HG03103 (cell line): Measurements from ENCODE around the gene TSC2.

Source experiments
- ATAC-seq: cut with Tn5 transposase; IDR thresholded peaks from one replicate; pipeline ENCODE4 v1.9.1; 2021; ENCODE audit warnings: low read depth; ENCODE audit not compliant: unreplicated experiment

TSC2 gene

DNA sequence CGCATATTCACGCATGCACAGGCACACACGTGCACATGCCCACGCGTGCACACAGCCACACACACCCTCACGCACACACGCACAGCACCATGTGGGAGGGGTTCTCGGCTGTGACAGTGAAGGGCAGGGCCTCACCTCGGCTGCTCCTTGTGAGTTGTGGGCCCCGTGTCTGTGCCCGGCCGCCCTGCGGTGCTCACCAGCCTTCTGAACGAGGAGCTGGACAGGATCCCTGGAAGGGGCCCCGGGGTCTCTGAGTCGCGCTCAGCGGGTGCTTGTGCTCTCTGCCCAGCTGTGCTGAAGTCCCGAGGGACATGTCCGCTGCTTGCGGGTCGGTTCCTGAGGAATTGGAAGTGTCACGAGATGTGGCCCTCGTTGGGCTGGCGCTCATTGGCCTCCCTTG, 16.1 kb downstream of the TSC2 start:
- ATAC-seq: no peak

DNA sequence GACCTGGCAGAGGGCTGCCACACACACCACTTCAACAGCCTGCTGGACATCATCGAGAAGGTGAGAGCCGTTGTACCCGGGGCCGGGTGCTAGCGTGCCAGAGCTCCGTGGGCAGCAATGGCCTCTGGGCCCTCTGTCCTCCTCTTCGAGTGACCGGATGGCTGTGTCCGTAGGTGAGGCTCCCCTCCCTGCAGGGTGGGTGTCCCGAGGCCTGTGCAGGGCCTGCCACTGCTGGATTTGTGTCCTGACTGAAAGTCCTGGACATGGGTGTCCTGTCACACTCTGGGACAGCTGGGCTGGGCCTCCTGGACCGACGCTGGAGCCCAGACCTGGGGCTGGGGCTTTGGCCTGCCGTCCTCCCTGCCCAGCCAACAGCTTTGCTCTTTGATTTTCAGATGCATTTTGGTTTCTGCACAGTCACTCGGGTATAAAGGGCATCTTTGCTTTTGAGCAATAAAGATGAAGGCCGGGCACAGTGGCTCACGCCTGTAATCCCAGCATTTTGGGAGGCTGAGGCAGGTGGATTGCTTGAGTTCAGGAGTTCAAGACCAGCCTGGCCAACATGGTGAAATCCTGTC, 16.7 kb downstream of the TSC2 start:
- ATAC-seq: no peak

DNA sequence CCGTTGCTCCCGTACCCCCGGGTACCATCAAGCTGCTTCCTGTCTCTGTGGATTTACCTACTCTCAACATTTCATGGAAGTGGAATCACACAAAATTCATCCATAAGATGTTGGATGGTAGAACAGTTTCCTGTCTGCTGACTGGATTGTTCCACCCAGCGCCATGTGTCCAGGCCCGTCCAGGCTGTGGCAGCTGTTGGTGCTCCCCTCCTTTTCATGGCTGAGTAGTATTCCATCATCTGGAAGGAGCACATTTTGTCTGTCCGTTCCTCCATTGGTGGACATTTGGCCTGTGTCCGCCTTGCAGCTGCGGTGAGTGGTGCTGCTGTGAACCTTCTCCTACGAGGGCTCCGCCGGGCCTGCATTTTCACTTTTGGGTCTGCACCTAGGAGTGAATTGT, 18.4 kb downstream of the TSC2 start:
- no peak for ATAC-seq

DNA sequence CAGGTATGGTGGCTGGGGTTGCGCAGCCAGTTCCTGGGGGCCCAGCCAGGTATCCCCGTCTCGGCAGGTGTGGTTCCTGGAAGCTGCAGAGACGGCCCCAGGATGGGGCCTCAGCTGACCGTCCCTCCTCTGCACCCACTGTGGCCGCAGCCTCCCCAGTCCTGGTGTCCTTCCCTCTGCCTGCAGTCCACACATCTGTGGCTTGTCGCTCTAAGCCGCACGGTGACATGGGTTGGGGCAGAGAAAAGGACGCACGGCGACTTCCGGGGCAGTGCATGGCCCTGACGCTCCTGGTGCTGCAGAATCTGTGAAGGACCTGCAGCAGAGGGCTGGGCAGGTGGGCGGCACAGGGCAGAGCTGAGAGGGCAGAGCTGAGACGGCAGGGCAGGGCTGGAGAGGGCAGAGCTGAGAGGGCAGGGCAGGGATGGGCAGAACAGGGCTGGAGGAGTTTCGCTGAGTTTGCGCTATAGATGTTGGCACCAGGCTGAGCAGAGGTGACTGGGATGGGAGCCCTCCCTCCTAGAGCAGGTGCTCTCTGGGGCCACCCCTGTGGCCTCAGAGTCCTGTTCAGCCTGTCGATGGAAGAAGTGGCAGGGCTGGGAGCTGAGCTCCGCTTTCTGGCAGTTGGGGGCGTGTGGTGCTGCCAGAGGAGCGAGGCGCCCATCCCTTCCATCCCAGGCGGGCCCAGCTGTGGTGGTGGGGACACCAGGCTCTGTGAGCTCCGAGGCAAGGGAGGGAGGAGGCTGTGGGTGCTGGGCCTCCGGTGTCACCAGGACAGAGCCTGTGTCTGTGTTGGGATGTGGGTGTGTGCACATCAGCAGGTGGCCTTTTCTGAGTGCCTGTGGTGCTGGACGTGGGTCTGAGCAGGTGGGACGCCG, 23.0 kb downstream of the TSC2 start:
- no peak for ATAC-seq

DNA sequence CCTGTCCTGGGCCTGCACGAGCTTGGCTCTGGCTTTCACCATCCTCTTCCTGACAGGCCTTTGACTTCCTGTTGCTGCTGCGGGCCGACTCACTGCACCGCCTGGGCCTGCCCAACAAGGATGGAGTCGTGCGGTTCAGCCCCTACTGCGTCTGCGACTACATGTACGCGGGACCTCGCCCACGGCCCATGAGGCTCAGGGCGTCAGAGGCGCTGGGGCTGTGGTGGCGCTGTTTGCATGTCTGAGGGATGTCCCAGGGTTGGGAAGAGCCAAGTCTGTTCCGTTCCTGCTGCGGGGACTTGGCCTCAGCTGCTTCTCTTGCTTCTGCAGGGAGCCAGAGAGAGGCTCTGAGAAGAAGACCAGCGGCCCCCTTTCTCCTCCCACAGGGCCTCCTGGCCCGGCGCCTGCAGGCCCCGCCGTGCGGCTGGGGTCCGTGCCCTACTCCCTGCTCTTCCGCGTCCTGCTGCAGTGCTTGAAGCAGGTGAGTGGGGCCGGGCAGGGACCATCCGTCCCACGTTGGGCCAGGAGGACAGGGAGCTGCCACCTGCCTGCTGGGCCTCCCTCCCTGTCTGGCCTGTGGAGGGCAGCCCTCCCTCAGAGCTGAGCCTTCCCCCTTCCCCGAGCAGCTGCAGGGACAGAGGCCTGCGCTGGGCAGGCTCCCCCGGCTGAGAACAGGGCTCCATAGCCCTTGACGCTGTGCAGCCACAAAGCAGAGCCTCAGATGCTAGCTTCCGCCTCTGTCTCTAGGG, 23.8 kb downstream of the TSC2 start:
- no peak for ATAC-seq

DNA sequence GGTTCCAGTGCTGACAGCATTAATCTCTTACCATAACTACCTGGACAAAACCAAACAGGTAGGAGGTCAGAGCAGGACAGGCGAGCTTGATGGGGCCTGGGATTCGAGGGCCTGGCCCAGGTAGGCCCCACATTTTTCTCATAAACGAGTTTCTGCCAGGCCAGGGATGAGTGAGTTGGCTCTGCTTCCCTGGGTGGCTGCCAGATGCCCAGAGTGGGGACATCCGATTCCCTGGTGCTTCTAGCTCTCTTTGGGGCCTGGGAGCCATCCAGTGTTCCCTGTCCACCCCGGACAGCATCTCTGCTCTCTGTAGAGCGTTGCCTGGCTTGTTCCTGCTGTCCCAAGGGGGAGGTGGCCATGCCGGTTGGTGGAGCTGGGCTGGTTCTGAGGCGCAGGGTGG, 25.1 kb downstream of the TSC2 start:
- ATAC-seq: no peak

DNA sequence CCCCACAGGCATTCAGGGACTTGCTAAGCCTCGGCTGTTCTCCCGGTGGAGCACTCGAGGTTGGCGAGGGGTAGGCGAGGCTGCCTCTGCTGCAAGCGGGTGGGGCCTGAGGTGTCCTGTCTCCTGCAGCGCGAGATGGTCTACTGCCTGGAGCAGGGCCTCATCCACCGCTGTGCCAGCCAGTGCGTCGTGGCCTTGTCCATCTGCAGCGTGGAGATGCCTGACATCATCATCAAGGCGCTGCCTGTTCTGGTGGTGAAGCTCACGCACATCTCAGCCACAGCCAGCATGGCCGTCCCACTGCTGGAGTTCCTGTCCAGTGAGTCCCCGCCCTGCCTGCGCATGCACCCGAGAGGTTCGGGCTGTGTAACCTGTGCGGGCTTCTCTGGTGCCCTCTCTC, 26.3 kb downstream of the TSC2 start:
- ATAC-seq: no peak

DNA sequence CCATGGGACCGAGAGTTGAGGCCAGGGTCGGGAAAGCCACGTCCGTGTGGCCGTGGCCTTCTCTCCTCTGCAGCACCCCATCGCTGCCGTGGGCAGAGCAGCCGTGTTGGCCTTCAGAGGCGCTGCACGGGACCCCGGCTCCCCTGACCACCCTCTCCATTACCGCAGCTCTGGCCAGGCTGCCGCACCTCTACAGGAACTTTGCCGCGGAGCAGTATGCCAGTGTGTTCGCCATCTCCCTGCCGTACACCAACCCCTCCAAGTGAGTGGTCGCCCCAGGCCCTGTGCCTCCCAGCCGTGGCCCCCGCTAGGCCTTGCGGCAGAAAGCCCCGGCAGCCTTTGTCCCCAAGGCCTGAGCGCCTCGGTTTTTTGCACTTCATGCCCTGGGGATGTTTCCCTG, 27.8 kb downstream of the TSC2 start:
- ATAC-seq: no peak

DNA sequence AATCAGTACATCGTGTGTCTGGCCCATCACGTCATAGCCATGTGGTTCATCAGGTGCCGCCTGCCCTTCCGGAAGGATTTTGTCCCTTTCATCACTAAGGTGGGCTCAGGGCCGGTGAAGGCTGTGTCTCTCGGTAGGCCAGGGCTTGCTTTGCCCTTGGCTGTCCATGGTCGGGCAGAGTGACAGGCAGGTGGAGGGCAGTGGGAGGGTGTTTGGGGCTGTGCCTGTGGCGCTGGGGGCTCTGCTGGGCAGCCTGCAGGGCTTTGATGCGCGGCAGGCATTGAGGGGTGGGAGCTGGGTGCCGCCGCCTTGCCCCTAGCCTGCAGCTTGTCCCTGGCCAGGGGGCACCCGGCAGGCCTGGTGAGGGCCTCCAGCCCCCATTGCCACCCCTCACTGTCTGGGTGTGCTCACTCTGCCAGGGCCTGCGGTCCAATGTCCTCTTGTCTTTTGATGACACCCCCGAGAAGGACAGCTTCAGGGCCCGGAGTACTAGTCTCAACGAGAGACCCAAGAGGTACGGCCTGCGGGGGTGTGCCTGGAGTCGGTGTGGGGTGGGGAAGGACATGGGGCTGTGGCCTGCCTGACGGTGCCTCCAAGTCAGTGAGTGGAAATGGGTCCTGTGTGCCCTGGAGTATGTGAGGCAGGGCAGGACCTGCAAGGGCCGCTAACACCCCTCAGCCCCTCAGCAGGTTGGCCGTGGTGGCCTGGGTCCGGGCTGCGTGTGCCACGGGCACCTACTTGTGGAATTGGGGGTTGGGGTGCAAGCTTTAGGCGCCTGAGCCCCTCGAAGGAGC, 28.5 kb downstream of the TSC2 start:
- no peak for ATAC-seq

DNA sequence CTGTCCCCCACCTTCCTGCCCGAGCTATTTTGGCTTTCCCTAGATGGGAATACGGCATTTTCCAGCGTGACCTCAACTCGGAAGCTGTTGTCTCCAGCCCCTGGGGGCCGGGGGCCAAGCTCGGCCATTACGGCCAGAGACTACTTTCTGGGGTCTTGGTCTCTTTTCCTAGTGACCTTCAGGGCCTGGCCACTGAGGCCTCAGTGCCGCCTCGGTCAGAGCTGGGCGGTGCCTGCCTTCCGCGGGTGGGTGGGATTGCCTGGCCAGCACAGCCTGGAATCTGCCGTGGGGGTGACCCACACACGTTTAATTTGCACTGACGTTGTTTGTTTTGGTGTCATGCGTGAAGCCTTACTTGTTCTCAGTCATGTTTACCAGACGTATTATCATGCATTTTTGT, 29.2 kb downstream of the TSC2 start:
- ATAC-seq: no peak

DNA sequence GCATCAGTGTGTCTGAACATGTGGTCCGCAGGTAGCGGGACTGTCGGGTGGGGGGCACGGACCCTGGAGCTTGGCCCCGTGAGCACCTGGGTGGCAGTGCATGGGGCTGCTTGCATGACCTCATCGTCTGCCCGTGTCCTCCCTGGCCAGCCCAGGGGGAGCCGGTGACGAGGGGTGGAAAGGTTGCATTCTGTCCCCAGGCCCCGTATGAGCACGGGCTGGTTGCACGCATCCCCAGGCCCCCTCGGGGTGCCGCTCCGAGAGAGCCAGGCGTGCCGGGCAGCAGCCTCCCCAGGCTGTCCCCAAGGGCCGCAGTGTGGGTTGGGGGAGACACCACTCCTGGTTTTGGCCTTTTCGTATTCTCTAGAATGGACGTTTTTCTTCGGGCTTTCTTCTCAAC, 29.9 kb downstream of the TSC2 start:
- ATAC-seq: no peak

DNA sequence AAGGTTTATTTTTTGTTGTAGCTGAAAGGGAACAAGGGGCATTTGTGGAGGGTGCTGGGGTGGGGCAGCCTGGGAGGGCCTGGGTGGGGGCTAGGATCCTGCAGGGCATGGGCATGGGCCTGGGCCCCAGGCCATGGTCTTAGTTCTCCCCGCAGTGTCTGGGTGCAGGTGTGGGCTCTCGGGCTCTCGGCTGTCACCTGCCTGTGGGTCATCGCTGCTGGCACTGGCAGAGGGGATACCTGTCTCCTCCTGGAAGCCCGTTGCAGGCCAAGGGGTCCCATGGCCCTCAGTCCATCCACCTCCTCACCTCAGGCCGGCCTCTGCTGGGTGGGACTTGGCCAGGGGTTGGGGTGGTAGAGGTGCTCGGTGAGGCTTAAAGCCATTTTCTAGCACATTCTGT, 30.3 kb downstream of the TSC2 start:
- no peak for ATAC-seq

DNA sequence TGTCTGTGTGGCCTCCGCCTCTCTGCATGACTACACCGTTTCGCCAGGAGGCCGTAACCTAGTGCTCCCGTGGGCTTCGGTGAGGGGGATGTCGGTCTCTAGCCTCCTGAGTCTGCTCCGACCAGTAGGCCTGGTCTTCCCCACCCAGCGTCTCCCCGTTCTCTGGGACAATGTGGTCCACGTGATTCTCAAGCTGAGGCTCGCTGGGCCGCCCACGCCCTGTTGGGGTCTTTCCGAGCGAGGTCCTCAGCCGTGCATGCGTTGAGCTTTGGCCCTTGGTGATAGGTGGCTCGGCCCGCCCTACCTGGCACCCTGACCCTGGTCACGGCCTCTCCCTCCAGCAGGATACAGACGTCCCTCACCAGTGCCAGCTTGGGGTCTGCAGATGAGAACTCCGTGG, 30.9 kb downstream of the TSC2 start:
- ATAC-seq: no peak

DNA sequence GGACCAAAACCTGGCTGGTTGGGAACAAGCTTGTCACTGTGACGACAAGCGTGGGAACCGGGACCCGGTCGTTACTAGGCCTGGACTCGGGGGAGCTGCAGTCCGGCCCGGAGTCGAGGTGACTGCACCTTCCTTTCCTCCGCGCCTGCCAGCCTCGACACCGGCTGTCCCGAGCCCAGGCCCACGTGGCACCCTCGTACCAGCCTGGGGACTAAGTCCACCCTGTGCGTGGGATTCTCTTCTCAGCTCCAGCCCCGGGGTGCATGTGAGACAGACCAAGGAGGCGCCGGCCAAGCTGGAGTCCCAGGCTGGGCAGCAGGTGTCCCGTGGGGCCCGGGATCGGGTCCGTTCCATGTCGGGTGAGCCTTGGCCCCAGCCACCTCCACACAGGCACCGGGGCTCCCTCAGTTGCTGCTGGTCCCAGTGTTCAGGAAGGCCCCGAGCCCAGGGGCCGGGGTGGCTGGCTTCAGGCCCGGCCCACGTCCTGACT, 31.6 kb downstream of the TSC2 start:
- ATAC-seq: no peak

DNA sequence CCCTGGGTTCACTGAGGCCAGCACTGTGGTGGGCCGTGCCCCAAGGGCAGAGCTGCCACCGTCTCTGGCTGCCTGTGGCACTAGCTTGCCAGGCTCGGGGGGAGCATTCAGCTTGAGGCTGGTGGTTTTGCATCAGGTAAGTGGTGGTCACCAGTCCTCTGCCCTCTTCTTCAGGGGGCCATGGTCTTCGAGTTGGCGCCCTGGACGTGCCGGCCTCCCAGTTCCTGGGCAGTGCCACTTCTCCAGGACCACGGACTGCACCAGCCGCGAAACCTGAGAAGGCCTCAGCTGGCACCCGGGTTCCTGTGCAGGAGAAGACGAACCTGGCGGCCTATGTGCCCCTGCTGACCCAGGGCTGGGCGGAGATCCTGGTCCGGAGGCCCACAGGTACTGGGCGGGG, 32.2 kb downstream of the TSC2 start:
- no peak for ATAC-seq

DNA sequence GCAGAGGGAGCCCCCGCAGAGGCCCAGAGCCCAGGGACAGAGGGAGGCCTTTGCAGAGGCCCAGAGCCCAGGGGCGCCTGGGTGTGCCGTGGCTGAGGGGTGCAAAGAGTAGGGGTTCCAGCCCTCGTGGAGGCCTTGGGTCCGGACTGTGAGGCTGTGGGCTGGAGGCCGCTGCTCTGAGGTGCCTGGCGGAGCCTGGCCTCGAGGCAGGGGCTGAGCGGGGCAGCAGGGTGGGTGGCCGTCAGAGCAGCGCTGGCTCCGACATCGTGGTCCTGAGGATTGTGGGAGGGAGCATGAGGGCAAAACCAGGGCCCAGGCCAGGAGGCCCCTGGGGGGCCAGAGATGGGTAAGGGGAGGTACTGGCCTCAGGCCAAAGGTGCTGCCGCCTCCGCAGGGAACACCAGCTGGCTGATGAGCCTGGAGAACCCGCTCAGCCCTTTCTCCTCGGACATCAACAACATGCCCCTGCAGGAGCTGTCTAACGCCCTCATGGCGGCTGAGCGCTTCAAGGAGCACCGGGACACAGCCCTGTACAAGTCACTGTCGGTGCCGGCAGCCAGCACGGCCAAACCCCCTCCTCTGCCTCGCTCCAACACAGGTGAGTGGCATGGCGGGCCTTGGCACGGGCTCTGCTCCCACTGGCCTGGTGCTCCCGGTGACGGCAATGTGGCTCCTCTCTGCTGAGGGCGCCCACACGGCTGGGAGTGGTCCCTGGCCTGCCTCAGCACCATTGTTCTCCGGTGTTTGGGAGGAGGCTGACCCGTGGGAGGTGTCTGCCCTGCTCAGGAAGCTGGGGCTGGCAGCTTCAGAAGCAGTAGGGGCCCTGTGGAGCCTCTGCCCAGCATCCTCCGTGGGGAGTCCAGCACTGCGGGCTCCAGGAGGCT, 33.7 kb downstream of the TSC2 start:
- ATAC-seq: no peak

DNA sequence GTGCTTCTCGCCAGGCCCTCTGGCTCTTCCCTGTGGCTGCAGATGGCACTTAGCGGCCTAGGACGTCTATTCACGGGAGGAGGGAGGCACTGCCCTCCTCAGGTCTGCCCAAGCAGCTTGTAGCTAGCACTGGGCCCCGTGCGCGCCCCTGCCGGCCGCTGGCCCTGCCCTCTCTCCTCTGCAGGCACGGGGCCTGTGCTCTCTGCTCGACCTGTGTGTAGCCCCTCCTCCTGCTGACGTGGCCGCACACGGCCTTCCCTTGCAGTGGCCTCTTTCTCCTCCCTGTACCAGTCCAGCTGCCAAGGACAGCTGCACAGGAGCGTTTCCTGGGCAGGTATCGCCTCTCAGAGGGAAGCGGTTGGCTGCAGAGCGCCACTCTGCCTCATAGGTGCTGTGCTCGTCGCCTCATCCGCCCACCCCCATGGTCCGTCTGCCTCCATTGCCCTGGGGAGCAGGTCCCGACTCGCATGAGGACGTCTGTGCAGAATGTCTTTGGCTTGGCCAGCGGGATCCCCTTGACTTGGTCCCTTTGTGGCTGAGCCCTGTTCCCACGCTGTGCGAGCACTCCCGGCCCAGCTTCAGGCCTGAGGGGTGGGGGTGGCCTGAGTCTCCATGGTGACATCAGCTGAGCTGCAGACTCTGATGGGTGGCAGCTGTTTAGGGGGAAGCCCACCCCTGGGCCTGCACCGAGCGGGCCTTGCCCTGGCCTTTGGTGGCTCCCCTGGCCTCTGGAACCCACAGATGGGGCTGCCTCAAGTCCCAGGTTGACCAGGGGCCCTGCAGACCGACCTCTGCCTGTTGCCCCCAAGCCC, 34.6 kb downstream of the TSC2 start:
- no peak for ATAC-seq

DNA sequence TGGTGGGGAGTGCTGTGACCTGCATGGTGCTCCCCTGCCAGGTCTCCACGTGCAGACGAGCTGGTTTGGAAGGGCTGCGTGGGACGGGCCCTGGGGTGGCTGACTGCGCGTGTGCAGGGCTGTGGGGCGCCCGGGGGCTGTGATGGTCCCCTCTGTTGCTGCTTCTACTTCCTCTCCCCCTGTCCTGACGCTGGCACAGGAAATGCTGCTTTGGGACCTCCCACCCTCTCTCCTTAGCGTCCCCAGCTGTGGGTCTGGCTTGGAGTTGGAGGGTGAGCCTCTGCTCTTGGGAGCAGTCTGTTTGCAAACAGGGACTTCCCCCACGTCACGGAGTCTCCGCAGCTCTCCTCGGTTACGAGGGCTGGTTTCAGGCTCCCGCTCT, 35.2 kb downstream of the TSC2 start:
- ATAC-seq: no peak

DNA sequence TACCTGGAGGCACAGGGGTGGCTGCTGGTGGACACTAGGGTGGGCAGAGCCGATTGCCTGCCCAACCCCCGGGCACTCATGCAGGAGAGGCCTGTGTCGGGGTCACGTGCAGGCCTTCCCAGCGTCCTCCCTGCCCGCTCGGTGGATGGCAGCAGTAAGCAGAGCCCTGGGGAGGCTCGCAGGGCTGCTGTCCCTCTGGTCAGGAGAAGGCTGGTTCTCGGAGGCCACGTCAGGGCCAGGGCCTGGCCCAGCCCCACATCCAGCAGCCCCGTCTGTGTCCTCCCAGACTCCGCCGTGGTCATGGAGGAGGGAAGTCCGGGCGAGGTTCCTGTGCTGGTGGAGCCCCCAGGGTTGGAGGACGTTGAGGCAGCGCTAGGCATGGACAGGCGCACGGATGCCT, 35.6 kb downstream of the TSC2 start:
- ATAC-seq: no peak
